ENCODE results near the gene KCNS3.

Gene KCNS3

DNA sequence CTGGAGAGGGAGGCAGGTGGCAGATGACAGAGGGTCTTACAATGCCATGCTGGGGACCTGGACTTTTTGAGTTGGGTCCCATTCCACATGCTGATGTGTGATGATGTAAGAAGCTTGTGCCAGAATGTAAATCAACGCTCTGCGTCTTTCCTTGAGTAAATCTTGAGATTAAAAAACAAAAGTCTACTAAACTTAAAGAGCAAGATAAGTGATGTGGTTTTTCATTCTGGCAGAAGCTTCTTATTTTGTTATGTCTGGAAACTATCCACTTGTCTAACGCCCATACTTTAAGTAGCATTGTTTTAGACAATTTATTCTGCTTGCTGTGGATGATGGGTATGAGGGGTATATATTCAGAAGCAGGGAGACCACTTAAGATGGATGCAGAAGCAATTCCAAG, 94.5 kb downstream of the KCNS3 start:
- no peak overlapping the region for H3K4me2 ChIP-seq (ENCODE audit: low read length)
- no peaks in the 10 kb centered on the region for H3K36me3 ChIP-seq (ENCODE audit: insufficient read depth, low read length)
- no peaks in the 10 kb centered on the region for H3K27me3 ChIP-seq (ENCODE audit: control insufficient read depth, insufficient read depth, low read length)
- H3K9ac ChIP-seq (ENCODE audit: low read depth, low read length), result no peak overlapping the region
- H3K9me3 ChIP-seq (replicated peaks; ENCODE audit: low read length), result no peaks in the 10 kb centered on the region
- peaks cover 22% of the 10 kb centered on the region for H3K4me1 ChIP-seq (ENCODE audit: control insufficient read depth, insufficient read depth, low read length)
- H3K4me3 ChIP-seq (ENCODE audit: low read length), result no peak overlapping the region

DNA sequence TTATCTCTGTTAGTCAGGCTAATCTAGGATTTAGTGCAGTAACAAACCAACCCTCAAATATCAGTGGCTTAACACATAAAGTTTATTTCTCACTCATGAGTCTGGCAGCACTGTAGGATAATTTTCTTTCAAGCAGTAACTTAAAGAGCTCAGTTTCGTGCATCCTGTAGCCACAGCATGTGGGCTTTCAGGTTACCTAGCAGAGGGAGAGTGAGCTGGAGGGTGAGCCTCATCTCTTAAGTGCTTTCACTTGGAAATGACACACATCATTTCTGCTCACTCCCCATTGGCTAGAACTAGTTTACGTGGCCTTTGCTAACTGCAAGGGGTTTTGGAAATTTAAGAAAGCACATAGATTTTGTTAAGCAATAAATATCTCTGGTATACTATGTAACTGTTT, 96.9 kb downstream of the KCNS3 start:
- Histone ChIP-seq H3K4me2 (ENCODE audit: low read length) (no peak overlapping the region), H3K36me3 (ENCODE audit: insufficient read depth, low read length) (no peaks in the 10 kb centered on the region), H3K27me3 (ENCODE audit: control insufficient read depth, insufficient read depth, low read length) (no peaks in the 10 kb centered on the region), H3K9me3 (replicated peaks; ENCODE audit: low read length) (no peaks in the 10 kb centered on the region), H3K4me1 (ENCODE audit: control insufficient read depth, insufficient read depth, low read length) (peaks cover 40% of the 10 kb centered on the region), H3K4me3 (ENCODE audit: low read length) (no peak overlapping the region), H3K9ac (ENCODE audit: low read depth, low read length) (no peak overlapping the region)

DNA sequence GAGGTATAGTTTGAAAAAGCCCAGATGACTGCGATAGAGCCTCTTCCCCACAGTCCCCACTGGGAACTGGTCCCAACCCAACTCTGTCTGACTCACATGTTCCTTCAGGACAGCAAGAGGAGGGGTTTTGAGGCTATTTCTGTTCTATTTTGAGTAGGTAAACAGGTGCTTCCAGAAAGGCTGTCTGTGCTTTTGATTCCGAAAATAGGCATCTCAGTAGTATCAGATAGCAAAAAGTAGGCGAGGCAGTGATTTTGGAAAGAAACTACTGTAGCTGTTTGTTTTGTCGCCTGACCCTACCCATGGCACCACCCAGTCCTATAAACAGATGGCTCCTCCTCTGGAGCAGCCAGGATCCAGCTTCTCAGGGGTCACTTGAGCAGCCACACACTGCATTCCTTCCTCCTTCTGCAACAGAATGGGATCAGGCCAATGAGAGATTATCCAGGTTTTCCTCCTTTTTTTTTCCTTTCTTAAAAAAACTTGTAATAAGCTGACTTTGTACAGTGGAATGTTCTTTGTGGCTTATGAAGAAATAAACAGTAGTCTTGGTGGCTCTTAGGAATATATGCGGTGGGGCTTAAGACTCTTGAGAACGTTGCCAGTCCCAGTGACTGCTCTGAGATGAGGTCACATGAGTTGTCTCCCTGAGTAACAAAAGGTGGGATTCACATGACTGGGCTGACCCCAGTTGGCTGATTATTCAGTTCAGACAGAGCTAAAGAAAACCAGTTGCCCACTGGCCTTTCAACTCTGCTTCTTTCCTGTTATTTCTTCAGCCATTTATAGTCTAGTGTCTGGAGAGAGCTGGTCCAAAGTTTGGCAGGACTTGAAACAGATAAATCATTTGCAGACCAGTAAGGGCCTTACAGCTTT, 98.6 kb downstream of the KCNS3 start:
- H3K36me3 ChIP-seq (ENCODE audit: insufficient read depth, low read length), result no peaks in the 10 kb centered on the region
- peaks cover 42% of the 10 kb centered on the region for H3K4me1 ChIP-seq (ENCODE audit: control insufficient read depth, insufficient read depth, low read length)
- H3K4me3 ChIP-seq (ENCODE audit: low read length), result peak overlapping the region; percentile 37
- H3K9me3 ChIP-seq (replicated peaks; ENCODE audit: low read length), result no peaks in the 10 kb centered on the region
- peak overlapping the region; percentile 76 for H3K9ac ChIP-seq (ENCODE audit: low read depth, low read length)
- H3K4me2 ChIP-seq (ENCODE audit: low read length), result peak overlapping the region; percentile 66
- no peaks in the 10 kb centered on the region for H3K27me3 ChIP-seq (ENCODE audit: control insufficient read depth, insufficient read depth, low read length)

DNA sequence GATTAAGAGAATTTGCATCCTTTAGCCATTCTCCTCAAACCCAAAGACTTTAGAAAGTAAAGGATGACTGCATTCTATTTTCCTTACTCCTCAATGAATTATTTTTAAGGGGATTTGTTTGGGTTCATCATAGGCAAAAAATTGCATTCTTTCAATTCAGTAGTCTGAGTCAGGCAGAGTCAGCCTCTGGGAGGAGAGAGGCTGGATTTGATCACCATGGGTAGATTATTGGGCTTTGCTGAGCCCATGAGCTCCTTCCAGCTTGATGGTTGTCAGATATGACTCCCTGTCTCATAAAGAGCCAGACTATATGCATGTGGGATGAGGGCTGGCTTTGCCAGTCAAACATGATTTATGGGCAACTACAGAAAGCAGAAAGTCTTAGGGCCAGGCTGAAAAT, 101.2 kb downstream of the KCNS3 start:
- Histone ChIP-seq H3K4me2 (ENCODE audit: low read length) (peak overlapping the region; percentile 3), H3K9ac (ENCODE audit: low read depth, low read length) (peak overlapping the region; percentile 48)

DNA sequence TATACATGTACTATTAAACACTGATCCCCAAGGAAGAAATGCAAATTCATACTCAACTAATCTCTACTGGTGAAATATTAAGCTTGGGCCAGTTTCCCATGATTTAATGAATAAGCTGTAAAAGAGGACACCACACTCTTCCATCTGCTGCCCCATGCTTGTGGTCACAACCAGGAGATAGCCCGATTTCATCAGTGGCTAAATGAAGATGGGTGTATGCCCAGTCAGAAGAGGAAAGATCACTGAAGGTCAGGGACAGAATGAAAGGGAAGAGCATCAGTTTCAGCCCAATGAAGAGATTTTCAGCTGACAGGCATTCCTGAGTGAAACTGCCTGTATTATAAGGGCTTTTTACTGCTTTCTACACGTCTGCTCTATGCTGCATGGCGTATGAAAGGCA, 103.5 kb downstream of the KCNS3 start:
- H3K27me3 ChIP-seq (ENCODE audit: control insufficient read depth, insufficient read depth, low read length), result no peaks in the 10 kb centered on the region
- no peak overlapping the region for H3K4me2 ChIP-seq (ENCODE audit: low read length)
- no peaks in the 10 kb centered on the region for H3K9me3 ChIP-seq (replicated peaks; ENCODE audit: low read length)
- peaks cover 32% of the 10 kb centered on the region for H3K4me1 ChIP-seq (ENCODE audit: control insufficient read depth, insufficient read depth, low read length)
- H3K4me3 ChIP-seq (ENCODE audit: low read length), result no peak overlapping the region
- no peak overlapping the region for H3K9ac ChIP-seq (ENCODE audit: low read depth, low read length)
- H3K36me3 ChIP-seq (ENCODE audit: insufficient read depth, low read length), result no peaks in the 10 kb centered on the region

More for the DNA sequence above, 101.2 kb downstream of the KCNS3 start:
- Histone ChIP-seq H3K9me3 (replicated peaks; ENCODE audit: low read length) (no peaks in the 10 kb centered on the region), H3K27me3 (ENCODE audit: control insufficient read depth, insufficient read depth, low read length) (no peaks in the 10 kb centered on the region), H3K36me3 (ENCODE audit: insufficient read depth, low read length) (no peaks in the 10 kb centered on the region), H3K4me1 (ENCODE audit: control insufficient read depth, insufficient read depth, low read length) (peaks cover 42% of the 10 kb centered on the region), H3K4me3 (ENCODE audit: low read length) (no peak overlapping the region)
